HCT116 (cell line): ENCODE measurements around the gene UNKL. TPM values are rescaled to one million over a fixed set of nuclear protein-coding genes. Genes with fewer than 3 reads are reported as not detected.

Experiments used
- ATAC-seq: fragments of 200-7000 bp; cut with Tn5 transposase; 2 replicates; pipeline ENCODE4 v1.9.1; 2020; ENCODE audit warnings: mild to moderate bottlenecking, moderate library complexity
- BruUV-seq: library from RNA; stranded (reverse); fragments of 400-500 nt; replicated peaks from 2 replicates; lab custom pipeline; 2021; lab: Mats Ljungman, UMichigan
- CTCF ChIA-PET: fragments of 300-600 bp; sonication (Branson Sonifier 250); formaldehyde crosslinking; loops from one replicate; lab custom pipeline; 2021; ENCODE audit warnings: antibody characterized with exemption; lab: Charles Lee
- POLR2A ChIA-PET: fragments of 300-600, 350-600 bp; sonication (Branson Sonifier 250); formaldehyde crosslinking; loops from one replicate; lab custom pipeline; 2021; ENCODE audit warnings: antibody characterized with exemption; lab: Charles Lee
- RAD21 ChIA-PET, 2 experiments: fragments of 300-600 bp; sonication (Branson Sonifier 250); formaldehyde crosslinking; loops; one replicate each; lab custom pipeline; 2023; ENCODE audit warnings: low total read pairs in 2 of 2; ENCODE audit not compliant: uncharacterized antibody in 2 of 2, unreplicated experiment in 2 of 2, low non-redundant PET in 1 of 2; lab: Charles Lee
- DNase-seq: peaks from one replicate; pipeline ENCODE4 v3.0.0-alpha.2; 2010; ENCODE audit warnings: low read depth, low spot score
- H2AFZ ChIP-seq: fragments of 200-600 bp; shearing (Covaris generic), sonication (generic); 2 replicates; pipeline ENCODE4 v1.6.1; 2017; ENCODE audit warnings: low read depth, mixed run types, mixed read lengths, antibody characterized with exemption, low read length; ENCODE audit not compliant: poor library complexity, severe bottlenecking
- H3K27ac ChIP-seq: 2 replicates; pipeline ENCODE4 v1.5.1; 2012; ENCODE audit warnings: low read depth, low read length
- H3K27me3 ChIP-seq: fragments of 200-600 bp; sonication (generic); 2 replicates; pipeline ENCODE4 v1.6.1; 2016; ENCODE audit warnings: mixed run types, low read length, mixed read lengths; ENCODE audit not compliant: insufficient read depth
- H3K36me3 ChIP-seq, 2 experiments: fragments of 200-500 bp in 1 of 2; fragments of 200-600 bp in 1 of 2; sonication (Bioruptor generic) in 1 of 2; sonication (generic) in 1 of 2; 2 replicates each; pipeline versions ENCODE4 v1.5.1 to v1.6.1; 2014 to 2016; ENCODE audit warnings: low read length in 2 of 2, inconsistent platforms in 1 of 2, mixed read lengths in 1 of 2, mixed run types in 1 of 2; ENCODE audit not compliant: insufficient read depth in 2 of 2, control insufficient read depth in 1 of 2
- H3K4me1 ChIP-seq, 2 experiments: fragments of 200-600 bp in 1 of 2; sonication (generic) in 1 of 2; 2 replicates each; pipeline versions ENCODE4 v1.5.1 to v1.6.1; 2012 to 2017; ENCODE audit warnings: low read length in 2 of 2, inconsistent platforms in 1 of 2, mild to moderate bottlenecking in 1 of 2, mixed read lengths in 1 of 2, mixed run types in 1 of 2, moderate library complexity in 1 of 2; ENCODE audit not compliant: insufficient read depth in 2 of 2, control insufficient read depth in 1 of 2
- H3K4me2 ChIP-seq: fragments of 200-600 bp; sonication (generic); 2 replicates; pipeline ENCODE4 v1.6.1; 2017; ENCODE audit warnings: mixed run types, low read length, mixed read lengths
- H3K4me3 ChIP-seq, 2 experiments: fragments of 200-600 bp in 1 of 2; sonication (generic) in 1 of 2; replicated peaks in 1 of 2; 2 replicates each; pipeline ENCODE4 v1.5.1; 2011 to 2016; ENCODE audit warnings: low read length in 2 of 2, control low read depth in 1 of 2, low read depth in 1 of 2, mild to moderate bottlenecking in 1 of 2, mixed read lengths in 1 of 2, mixed run types in 1 of 2
- H3K79me2 ChIP-seq: fragments of 200-600 bp; sonication (generic); 2 replicates; pipeline ENCODE4 v1.6.1; 2017; ENCODE audit warnings: mild to moderate bottlenecking, mixed run types, low read length, moderate library complexity, mixed read lengths; ENCODE audit not compliant: insufficient read depth
- H3K9ac ChIP-seq: fragments of 200-600 bp; sonication (generic); 2 replicates; pipeline ENCODE4 v1.6.1; 2016; ENCODE audit warnings: low read length, mixed read lengths
- H3K9me2 ChIP-seq: fragments of 200-600 bp; sonication (generic), shearing (Covaris generic); 2 replicates; pipeline ENCODE4 v1.6.1; 2017; ENCODE audit warnings: mixed run types, mild to moderate bottlenecking, moderate library complexity; ENCODE audit not compliant: insufficient read depth
- H3K9me3 ChIP-seq, 2 experiments: fragments of 200-500 bp in 1 of 2; fragments of 200-600 bp in 1 of 2; sonication (Bioruptor generic) in 1 of 2; sonication (generic) in 1 of 2; 2 replicates each; pipeline ENCODE4 v1.6.1; 2014 to 2017; ENCODE audit warnings: low read length in 2 of 2, mixed read lengths in 2 of 2, inconsistent platforms in 1 of 2, low read depth in 1 of 2, mild to moderate bottlenecking in 1 of 2, mixed run types in 1 of 2, moderate library complexity in 1 of 2; ENCODE audit not compliant: control insufficient read depth in 1 of 2, insufficient read depth in 1 of 2
- H4K20me1 ChIP-seq: fragments of 200-600 bp; sonication (generic), shearing (Covaris generic); 2 replicates; pipeline ENCODE4 v1.6.1; 2017; ENCODE audit warnings: mixed run types, mild to moderate bottlenecking, moderate library complexity; ENCODE audit not compliant: insufficient read depth
- CBX3 ChIP-seq: IDR thresholded peaks from 2 replicates; pipeline ENCODE4 v1.6.1; 2012; ENCODE audit warnings: low read depth
- CEBPB ChIP-seq: IDR thresholded peaks from 2 replicates; pipeline ENCODE4 v1.6.1; 2012; ENCODE audit warnings: low read depth
- CTCF ChIP-seq, 3 experiments: fragments of 200-600 bp in 1 of 3; sonication (generic) in 1 of 3; IDR thresholded peaks in 2 of 3; conservative IDR thresholded peaks in 1 of 3; 2 replicates each; pipeline ENCODE4 v1.5.1; 2012 to 2017; ENCODE audit warnings: low read depth in 2 of 3, low read length in 2 of 3, antibody characterized with exemption in 1 of 3, borderline replicate concordance in 1 of 3, control low read depth in 1 of 3, mild to moderate bottlenecking in 1 of 3, mixed read lengths in 1 of 3, mixed run types in 1 of 3, moderate library complexity in 1 of 3; ENCODE audit not compliant: insufficient read depth in 1 of 3
- EGR1 ChIP-seq: IDR thresholded peaks from 2 replicates; pipeline ENCODE4 v1.6.1; 2012; ENCODE audit warnings: low read depth
- ELF1 ChIP-seq: IDR thresholded peaks from 2 replicates; pipeline ENCODE4 v1.6.1; 2012; ENCODE audit warnings: low read depth, borderline replicate concordance
- EZH2 ChIP-seq: fragments of 200-600 bp; sonication (generic); IDR thresholded peaks from 2 replicates; pipeline ENCODE4 v1.6.1; 2017; ENCODE audit warnings: antibody characterized with exemption, mixed run types
- JUND ChIP-seq: IDR thresholded peaks from 2 replicates; pipeline ENCODE4 v1.6.1; 2012
- MAX ChIP-seq: IDR thresholded peaks from 2 replicates; pipeline ENCODE4 v1.6.1; 2012
- POLR2A ChIP-seq: IDR thresholded peaks from 2 replicates; pipeline ENCODE4 v1.7.0; 2011; ENCODE audit warnings: borderline replicate concordance; ENCODE audit not compliant: insufficient read depth, insufficient read length; ENCODE audit errors: extremely low read depth
- RAD21 ChIP-seq: IDR thresholded peaks from 2 replicates; pipeline ENCODE4 v1.6.1; 2012; ENCODE audit warnings: low read depth, mild to moderate bottlenecking
- SIN3A ChIP-seq: IDR thresholded peaks from 2 replicates; pipeline ENCODE4 v1.6.1; 2012; ENCODE audit warnings: low read depth
- SP1 ChIP-seq: IDR thresholded peaks from 2 replicates; pipeline ENCODE4 v1.6.1; 2012; ENCODE audit warnings: low read depth
- SRF ChIP-seq: IDR thresholded peaks from 2 replicates; pipeline ENCODE4 v1.6.1; 2012; ENCODE audit warnings: low read depth
- YY1 ChIP-seq: IDR thresholded peaks from 2 replicates; pipeline ENCODE4 v1.6.1; 2011; ENCODE audit warnings: low read length, low read depth, moderate library complexity, mild to moderate bottlenecking; ENCODE audit not compliant: insufficient replicate concordance; ENCODE audit errors: extremely low read depth
- ZBTB33 ChIP-seq: IDR thresholded peaks from 2 replicates; pipeline ENCODE4 v1.6.1; 2011; ENCODE audit warnings: mild to moderate bottlenecking, low read length, moderate library complexity; ENCODE audit not compliant: insufficient replicate concordance; ENCODE audit errors: extremely low read depth
- ZFX ChIP-seq: fragments of 450-650 bp; IDR thresholded peaks from 2 replicates; pipeline ENCODE4 v1.6.1; 2017
- ZNF274 ChIP-seq: fragments of 200-500 bp; sonication (Bioruptor generic); IDR thresholded peaks from 2 replicates; pipeline ENCODE4 v1.6.1; 2014; ENCODE audit warnings: mild to moderate bottlenecking, low read depth, low read length, inconsistent platforms
- intact Hi-C: fragments of 100-400 bp; cut with micrococcal nuclease; formaldehyde crosslinking; loops from 2 replicates; pipeline ENCODE4 v1.10.0; 2022
- total RNA-seq: library from RNA; stranded (reverse); gene quantifications from one replicate; pipeline ENCODE4 v1.2.1, GENCODE V29; 2021; ENCODE audit not compliant: unreplicated experiment
- TF ChIP-seq, protein P1 (sequence below): IDR thresholded peaks from 2 replicates; pipeline ENCODE4 v1.6.1; 2012; ENCODE audit warnings: low read depth

The UNKL gene
- total RNA-seq, 1 experiment from 2014 or later: 24.9 TPM

DNA sequence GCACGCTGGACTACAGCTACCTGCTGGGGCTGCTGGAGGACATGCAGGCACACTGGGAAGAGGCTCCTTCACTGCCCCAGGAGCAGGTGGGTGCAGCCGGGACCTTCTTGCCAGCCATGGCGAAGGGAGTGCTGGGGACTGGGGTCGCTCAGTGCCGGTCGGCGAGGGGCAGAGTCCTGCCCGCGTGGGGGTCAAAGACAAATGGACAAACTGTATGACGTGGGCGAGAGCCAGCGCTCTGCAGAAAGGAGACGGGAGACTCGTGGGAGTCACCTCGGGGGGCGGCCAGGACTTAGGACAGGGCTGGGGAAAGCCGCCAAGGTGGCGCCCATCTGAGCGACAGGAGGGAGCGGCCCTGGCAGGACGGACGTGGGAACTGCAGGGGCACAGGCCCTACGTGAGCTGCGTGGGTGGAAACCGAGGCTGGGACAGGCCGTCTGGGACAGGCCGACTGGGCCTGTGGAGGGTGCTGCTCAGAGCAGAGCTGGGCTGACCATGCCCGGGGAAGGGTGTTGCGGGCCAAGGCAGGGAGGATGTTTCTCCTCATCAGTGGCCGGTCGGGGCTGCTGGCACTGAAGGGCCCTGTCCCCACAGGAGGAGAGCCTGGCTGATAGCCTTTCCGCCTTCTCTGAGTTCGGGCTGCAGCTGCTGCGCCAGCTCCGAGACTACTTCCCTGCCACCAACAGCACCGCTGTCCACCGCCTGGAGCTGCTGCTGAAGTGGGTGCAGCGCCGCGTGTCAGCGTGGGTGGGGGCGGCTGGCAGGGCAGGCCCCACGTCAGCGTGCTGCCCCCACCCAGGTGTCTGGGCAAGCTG, 70.9 kb downstream of the UNKL start:
- Histone ChIP-seq H3K4me3 (no peak overlapping the region), H3K4me2 (peak overlapping the region; percentile 53), H2AFZ (no peak overlapping the region), H3K9ac (no peak overlapping the region), H3K9me2 (no peaks in the 10 kb centered on the region), H3K79me2 (no peaks in the 10 kb centered on the region), H3K27ac (peak overlapping the region; percentile 22; the same call in 1 of the 2 replicates), H3K36me3 (peaks cover 0 to under 1% of the 10 kb centered on the region in 2 experiments; a peak in 1 of 4 replicates), H3K4me1 (peaks cover 6 to 16% of the 10 kb centered on the region in 2 experiments; a peak in 3 of 4 replicates), H3K9me3 (no peaks in the 10 kb centered on the region), H4K20me1 (no peaks in the 10 kb centered on the region), H3K27me3 (no peaks in the 10 kb centered on the region)
- BruUV-seq: no TSS peak
- ATAC-seq: no peak
- CTCF ChIA-PET: no interaction called here
- DNase-seq: no peak
- POLR2A ChIA-PET: interaction anchor here (1.2 kb wide), 1 partner anchor 10 kb away, joined by 10 read pairs; the partner anchor contains the start of gene BAIAP3
- RAD21 ChIA-PET: no interaction called here
- intact Hi-C loops: no loop called here
- TF ChIP-seq JUND (no peak), CEBPB (no peak), SIN3A (no peak), CBX3 (no peak), CTCF (IDR thresholded peaks at IDR 0.05 in 2 of 3, conservative IDR thresholded peaks at IDR 0.05 in 1 of 3; ENCODE audit: borderline replicate concordance in 1 of 3, insufficient read depth in 1 of 3, low read depth in 2 of 3, low read length in 2 of 3) (no peak), SRF (no peak), EGR1 (no peak), RAD21 (no peak), ZBTB33 (no peak), MAX (no peak), YY1 (no peak), ZNF274 (no peak), ELF1 (no peak), POLR2A (no peak), SP1 (no peak), ZFX (no peak), EZH2 (no peak)
- TF ChIP-seq, protein P1, sequence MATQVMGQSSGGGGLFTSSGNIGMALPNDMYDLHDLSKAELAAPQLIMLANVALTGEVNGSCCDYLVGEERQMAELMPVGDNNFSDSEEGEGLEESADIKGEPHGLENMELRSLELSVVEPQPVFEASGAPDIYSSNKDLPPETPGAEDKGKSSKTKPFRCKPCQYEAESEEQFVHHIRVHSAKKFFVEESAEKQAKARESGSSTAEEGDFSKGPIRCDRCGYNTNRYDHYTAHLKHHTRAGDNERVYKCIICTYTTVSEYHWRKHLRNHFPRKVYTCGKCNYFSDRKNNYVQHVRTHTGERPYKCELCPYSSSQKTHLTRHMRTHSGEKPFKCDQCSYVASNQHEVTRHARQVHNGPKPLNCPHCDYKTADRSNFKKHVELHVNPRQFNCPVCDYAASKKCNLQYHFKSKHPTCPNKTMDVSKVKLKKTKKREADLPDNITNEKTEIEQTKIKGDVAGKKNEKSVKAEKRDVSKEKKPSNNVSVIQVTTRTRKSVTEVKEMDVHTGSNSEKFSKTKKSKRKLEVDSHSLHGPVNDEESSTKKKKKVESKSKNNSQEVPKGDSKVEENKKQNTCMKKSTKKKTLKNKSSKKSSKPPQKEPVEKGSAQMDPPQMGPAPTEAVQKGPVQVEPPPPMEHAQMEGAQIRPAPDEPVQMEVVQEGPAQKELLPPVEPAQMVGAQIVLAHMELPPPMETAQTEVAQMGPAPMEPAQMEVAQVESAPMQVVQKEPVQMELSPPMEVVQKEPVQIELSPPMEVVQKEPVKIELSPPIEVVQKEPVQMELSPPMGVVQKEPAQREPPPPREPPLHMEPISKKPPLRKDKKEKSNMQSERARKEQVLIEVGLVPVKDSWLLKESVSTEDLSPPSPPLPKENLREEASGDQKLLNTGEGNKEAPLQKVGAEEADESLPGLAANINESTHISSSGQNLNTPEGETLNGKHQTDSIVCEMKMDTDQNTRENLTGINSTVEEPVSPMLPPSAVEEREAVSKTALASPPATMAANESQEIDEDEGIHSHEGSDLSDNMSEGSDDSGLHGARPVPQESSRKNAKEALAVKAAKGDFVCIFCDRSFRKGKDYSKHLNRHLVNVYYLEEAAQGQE: no peak
